ENCODE measurements around the gene PCDH8.

PCDH8 gene, protein sequence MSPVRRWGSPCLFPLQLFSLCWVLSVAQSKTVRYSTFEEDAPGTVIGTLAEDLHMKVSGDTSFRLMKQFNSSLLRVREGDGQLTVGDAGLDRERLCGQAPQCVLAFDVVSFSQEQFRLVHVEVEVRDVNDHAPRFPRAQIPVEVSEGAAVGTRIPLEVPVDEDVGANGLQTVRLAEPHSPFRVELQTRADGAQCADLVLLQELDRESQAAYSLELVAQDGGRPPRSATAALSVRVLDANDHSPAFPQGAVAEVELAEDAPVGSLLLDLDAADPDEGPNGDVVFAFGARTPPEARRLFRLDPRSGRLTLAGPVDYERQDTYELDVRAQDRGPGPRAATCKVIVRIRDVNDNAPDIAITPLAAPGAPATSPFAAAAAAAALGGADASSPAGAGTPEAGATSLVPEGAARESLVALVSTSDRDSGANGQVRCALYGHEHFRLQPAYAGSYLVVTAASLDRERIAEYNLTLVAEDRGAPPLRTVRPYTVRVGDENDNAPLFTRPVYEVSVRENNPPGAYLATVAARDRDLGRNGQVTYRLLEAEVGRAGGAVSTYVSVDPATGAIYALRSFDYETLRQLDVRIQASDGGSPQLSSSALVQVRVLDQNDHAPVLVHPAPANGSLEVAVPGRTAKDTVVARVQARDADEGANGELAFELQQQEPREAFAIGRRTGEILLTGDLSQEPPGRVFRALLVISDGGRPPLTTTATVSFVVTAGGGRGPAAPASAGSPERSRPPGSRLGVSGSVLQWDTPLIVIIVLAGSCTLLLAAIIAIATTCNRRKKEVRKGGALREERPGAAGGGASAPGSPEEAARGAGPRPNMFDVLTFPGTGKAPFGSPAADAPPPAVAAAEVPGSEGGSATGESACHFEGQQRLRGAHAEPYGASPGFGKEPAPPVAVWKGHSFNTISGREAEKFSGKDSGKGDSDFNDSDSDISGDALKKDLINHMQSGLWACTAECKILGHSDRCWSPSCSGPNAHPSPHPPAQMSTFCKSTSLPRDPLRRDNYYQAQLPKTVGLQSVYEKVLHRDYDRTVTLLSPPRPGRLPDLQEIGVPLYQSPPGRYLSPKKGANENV

DNA sequence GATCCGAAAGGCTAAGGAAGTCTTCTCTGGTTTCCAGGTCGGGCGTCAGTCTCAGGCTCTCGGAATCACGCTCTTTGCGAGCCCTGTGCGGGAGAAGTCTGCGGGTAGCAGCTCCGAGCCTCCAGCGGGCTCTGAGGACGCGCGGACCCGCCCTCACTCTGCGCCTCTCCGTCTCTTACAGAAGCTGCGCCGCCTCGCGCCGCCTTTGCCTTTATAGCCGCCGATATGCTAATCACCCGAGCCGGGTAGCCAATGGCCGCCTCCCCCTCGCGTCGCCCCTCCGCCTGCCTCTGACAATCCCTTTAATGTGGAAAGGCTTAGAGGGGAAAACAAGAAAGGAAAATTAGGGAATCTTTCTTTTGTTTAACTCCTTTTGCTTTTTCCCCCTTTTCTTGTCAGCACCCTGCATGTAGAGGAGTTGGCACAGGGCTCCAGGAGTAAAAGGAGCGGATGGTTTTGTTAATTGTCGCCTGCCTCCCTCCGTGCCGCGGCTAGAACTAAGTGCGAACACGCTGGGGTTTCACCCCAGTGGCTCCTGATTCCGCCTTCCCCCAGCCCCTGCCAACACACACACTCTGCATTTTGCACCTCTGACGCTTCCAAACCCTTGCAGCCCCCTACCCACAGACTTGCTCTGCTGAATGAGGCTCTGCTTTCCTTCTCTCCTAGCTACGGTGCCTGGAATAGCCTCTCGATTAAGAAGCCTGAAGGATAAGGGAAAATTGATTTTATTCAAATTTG lies at the start of gene PCDH8:
Gene PCDH8, minus strand, starts transcription at position 186 of the 741 bp plus-strand sequence. CDS start 204 bp downstream, outside the sequence.
- DNase-seq = no peak

DNA sequence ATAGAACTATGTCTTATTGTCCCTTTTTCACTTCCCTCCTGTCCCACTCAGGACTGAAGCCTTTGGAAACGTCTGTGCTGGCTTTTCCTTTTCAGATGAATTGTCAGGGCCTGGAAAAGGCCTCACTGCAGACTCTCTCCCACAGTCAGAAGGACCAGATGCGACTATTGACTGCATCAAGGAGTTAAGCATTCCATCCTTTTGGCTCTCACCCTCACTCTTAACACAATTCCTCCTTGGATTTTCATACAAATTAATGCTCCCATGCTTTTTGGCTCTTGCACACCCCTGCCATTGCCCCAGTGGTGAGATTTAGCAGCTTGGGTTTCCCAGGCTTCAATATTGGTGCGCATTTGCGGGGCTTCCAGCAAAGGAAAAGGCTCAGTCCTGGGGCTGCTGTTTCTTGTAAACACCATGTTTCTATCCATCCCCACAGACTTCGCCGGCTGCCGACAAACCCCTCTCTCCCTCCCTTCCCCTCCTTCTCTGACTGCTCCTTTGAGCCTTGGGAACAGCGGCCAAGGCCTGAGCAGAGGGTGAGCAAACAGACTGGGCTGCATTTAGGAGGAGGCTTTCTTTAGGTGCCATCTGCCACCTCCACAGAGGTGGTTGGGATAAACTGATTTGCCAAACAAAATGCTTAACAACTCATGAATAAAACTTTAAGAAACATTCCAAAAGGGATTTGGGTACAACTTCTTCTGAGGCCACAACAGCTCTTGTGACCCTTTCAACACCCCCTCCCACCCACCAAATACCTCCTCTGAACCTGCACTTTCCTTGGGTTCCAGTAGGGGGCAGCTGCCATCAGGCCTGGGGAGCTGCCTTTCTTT lies 48.6 kb upstream of the PCDH8 start:
- DNase-seq = no peak

DNA sequence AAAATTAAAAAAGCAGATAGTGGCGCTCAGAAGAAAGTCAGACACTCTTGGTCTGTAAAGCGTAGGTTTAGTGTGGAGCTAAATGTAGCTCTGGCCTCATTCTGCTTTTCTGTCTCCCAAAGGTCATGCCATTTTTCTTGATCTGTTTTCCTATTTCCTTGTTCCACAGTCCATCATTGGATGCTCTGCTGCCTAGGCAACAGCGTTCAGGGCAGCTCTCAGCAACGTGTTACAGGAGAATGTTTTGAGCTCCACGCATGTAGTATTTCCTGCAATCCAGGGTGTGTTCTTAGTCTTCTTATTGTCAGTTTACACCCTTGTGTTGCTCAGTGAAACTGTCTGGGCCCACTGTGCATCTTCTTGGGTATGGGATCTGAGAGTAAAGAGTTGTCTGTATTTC lies 46.0 kb upstream of the PCDH8 start:
- DNase-seq = no peak

DNA sequence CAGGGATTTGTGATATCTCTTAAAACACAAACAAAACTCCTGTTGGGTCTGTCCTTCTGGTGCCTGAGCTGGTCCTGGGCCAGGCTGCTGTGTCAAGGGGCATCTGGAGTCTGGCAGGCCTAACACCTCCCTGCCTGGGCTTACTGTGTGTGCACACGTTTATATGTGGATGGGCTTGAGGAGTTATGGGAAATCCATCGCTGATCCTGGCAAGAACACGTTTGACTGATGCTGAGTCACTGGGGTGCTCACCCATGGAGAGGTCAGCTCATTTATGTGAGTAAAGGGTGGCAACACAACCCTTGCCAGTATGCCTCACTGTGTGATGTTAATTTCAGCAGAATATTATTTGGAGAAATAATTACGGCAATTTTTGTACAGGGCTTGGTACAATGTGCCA lies 44.5 kb upstream of the PCDH8 start:
- DNase-seq = no peak

DNA sequence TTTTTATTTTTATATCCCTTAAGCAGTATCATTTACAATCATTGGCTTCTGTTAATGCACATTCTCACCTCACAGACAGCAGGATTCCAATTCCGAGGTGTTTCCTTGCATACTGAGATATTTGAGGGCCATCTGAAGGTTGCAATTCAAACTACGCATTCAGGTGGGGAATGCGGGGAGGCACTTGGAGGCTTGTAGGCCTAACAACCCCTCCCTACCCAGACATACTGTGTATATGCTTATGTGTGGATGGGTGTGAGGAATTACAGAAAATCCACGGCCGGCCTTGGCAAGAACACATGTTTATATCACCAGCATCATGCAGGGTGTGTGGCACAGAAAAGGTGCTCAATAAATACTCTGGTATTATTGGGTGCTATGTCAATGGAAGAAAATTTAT lies 43.3 kb upstream of the PCDH8 start:
- no peak for DNase-seq

DNA sequence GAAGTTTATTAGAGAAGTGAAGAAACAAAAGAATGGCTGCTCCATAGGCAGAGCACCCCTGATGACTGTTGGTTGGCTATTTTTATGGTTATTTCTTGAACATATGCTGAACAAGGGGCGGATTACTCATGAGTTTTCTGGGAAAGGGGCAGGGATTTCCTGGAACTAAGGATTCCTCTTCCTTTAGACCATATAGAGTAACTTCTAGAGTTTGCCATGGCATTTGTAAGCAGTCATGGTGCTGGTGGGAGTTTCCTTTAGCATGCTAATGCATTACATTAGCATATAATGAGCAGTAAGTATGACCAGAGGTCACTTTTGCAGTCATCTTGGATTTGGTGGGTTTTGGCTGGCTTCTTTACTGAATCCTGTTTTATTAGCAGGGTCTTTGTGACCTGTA lies 38.7 kb upstream of the PCDH8 start:
- DNase-seq = no peak

DNA sequence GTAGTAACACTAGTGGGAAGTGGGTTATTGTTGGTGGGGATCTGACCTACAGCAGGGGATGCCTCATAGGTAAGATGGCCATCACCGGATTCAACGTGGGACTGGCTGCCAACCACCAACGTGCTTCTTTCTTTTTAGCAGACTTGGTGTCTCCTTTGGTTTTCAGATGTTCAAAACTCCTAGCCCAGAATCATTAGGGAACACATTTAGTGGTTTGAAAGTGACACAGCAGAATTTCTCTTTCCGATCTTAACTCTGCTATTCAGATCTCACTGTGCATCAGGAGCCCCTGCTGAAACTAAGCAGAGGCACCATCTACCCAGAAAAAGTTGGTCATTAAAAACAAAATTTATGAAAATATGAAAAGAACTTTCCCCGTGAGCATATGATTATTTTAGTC lies 36.7 kb upstream of the PCDH8 start:
- DNase-seq = no peak

DNA sequence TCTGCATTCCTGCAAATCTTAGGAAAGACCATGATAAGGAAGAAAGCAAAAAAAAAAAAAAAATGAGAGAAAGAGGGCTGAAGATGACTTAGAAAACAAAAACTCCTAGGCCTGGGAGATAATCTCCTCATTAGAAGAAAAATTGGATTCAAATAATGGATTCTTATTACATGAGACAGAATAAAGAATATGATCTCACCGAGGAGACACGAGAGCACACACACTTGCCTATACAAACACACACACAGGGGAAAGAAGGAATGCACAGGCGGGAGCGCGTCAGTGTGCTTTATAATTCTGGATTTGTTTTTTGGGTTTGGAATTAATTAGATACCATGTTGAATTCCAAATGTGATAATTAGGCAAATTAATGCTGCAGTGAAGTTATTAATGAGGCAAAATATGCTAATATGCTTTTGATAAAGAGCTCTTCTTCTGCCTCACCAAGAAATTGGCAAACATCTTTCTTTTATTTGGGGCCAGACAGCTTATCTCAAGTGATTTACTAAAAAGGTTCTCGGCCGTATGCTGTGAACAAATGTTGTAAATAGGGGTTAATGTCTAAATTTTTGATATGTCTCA lies 36.1 kb upstream of the PCDH8 start:
- no peak for DNase-seq

DNA sequence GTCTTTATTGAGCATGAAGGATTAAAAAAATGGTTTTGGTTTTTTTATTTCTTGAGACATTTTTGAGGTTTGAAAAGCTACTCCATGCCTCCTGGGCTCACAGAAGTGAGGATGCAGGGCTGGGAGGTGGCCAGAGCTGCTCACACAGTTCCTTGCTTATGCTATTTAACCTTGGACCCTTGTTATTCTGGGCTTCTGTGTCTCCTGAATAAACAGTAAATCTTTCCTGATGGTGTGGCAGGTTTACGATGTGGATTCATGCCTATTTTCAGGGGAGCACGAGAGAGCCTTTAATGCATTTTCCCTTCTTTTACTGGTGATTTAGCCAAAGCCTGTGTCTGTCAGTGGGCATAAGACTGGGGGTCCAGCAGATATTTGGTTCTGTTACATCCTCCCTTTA lies 34.3 kb upstream of the PCDH8 start:
- DNase-seq = no peak

DNA sequence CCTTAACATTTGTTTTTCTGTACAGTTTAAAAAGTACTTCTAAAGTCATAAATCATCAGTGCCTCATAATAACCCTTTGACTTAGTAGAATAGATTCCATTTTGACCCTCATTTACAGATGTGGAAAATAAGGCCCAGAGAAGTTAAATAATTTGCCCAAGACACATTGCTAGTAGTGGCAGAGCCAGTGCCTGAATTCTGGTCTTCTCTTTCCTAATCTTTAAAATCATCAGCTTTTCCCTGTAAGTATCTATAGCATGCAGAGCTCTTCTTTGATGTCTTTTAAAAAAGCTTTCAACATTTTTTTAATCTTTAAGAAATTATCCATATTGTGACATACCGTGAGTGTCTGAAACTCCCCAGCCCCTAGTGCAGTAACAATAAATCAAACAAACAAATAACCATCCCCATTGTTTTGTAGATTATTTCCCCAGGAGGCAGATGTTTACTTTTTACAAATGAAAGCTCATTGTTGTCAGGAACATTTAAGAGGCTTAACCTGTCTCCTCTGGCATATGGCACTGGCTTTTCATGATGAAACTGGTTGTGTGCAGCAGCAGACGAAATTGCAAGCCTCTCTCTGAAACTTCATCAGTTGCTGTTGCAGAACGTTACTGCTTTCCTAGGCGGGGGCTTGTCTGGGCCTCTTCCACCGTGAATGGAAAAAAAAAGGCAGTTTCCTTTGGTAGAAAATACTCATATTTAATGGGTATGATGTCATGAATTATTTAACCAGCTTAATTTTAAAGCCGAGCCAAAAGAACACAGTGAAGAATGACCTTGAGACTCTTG lies 31.7 kb upstream of the PCDH8 start:
- DNase-seq = no peak

DNA sequence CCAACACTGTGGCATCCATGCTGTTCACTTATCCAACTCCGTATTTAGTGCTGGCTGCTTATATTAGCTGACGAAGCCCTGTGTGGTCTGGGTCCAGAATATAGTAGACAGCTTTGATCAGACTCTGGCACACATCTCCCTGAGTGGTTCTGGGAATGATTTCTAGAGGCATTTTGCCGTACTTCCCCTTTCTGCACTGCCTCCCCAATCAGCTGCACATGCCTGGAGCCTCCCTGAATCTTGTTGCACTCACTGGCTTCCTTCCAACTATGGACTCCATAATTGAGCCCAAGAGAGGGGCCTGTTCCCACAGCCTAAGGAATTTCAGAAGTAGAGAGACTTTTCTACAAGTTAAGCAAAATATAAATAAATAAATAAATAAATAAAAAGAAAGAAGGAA lies 30.4 kb upstream of the PCDH8 start:
- DNase-seq = no peak

DNA sequence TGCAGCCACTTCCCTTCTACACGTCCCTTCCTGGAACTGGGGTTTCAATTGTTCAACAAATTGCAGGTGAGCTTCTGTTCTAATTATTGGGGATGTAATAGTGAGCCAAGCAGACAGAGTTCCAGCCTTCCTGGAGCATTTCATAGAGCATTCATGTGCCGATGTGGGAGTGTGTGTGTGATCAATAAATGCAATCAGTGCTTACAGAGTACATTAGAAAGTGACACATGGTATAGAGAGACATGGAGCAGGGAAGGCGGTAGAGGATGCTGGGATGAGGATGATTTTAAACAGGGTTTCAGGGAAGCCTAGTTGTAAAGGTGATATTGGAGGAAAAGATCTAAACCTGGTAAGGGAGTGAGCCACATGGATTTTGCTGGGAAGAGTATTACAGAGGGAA lies 21.7 kb upstream of the PCDH8 start:
- DNase-seq = no peak

DNA sequence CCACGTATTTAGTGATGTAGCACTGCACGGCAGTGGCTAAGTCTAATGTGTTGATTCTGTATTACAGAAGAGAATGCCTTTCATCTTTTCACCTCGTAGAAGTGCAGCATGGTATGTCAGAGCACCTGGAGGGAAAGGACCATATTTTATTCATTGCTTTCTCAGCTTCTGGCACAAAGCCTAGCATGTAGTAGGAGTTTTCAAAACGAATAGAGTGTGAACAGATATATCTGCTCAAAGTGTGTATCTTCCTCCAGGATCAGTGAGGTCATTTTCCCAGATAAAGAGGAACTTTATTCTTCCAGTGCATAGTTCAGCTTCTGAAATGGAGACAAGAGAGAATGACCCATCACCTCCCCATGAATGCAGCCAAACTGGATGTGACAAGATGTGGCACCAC lies 21.2 kb upstream of the PCDH8 start:
- no peak for DNase-seq

DNA sequence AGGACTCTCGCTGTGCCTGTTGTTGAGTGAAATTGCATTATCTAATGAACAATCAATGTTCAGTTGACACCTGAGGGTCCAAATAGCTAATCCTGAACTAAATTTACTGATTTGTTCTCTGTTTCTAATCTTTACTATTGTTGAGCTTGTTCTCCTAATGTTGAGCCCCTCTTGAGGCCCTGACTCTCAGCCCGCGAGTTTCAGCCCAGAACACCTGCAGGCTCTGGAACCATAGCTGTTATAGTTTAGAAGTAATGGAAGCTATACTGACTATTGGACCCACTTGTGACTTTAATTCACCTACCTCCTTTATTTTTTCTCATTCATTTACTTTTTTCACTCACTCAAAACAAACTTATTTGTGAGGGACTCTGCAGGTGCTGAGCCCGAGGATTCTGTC lies 20.6 kb upstream of the PCDH8 start:
- DNase-seq = no peak

DNA sequence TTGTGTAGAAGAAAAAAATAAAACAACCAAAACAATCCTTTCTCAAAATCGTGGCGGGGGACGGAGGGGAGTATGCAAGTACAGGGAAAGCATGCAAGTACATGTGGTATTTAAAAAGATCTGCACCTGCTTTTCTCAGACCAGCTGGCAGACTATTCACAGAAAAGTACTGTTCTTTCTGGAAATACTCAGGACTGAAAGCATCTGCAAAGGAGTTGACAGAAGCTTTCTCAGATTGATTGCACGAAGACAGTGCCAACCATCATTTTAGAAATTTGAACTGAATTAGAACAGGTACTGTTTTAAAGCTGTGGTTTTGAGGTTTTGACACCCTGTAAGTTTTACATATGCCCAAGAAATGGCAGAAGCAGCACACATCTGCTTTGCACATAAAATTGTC lies 19.8 kb upstream of the PCDH8 start:
- no peak for DNase-seq

DNA sequence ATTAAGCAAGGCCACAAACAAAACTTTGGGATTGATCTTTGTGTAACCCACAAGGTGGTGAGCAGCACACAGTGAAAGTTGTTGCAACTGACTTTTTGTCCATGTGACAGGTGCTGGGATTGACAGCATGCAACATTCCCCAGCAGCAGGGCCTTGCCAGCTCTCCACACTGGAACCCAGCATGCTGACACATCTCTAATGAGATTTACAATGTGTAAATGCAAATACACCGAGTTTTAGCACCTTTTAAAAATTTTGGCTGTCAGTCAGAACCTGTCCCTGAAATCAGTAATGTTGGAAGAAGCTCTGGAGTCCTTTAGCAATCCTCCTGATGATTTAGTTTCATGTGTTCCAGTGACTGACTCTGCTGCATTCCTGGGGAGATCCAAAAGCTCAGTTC lies 16.5 kb upstream of the PCDH8 start:
- no peak for DNase-seq

DNA sequence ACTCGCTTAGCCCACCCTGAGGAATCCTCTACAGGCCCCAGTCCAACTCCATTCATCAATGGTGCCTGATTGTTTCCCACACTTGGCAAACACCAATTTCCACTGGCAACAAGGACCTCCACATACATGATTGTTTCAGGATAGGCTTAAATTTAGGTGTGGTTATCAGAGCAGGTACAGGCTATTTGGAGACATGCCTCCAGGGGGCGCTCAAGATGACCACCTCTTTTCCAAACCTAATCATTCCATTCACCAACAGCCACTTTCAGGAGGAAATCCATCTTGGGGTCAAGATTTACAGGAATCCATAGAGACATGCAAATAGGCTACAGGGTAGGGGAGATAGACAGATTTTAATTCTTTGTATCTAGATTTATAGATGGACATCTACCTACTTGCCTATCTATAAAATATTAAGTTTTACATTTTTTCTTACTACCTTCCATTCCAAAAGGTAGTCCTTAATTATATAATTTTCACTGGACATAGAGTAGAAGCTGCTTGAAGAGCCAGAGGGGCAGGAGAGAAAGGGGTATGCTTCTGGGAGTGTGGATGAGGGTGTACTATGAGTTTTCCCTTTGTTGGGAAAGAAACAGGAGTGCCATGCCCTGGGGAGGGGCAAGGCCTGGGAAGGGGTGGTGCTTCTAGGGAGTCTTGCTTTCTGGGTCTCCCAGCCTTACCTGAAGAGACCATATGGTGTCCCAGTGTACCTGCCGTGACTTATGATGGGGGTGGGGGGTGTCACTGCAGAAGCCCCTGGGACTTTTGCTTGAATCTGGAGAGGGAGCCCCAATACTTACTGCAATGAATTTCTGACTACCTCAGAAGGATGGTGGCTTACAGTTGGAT lies 14.1 kb upstream of the PCDH8 start:
- DNase-seq = no peak

DNA sequence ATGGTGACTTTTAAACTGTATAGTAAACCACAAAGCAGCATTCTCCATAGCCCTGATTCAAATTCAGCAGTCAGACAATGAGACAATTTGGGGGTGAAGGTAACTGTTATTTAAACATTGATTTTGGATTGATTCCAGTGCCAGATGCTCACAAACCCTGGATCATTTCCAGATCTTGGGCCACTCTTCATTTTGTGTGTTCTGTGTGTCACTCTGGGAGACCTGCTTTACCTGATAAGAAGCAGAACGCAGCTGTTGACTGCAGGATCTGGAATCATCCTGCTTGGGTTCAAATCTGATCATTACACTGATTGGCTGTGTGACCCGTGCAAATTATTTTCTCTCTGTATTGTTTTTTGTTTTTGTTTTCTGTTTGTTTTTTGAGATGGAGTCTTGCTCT lies 4.0 kb upstream of the PCDH8 start:
- DNase-seq = no peak

DNA sequence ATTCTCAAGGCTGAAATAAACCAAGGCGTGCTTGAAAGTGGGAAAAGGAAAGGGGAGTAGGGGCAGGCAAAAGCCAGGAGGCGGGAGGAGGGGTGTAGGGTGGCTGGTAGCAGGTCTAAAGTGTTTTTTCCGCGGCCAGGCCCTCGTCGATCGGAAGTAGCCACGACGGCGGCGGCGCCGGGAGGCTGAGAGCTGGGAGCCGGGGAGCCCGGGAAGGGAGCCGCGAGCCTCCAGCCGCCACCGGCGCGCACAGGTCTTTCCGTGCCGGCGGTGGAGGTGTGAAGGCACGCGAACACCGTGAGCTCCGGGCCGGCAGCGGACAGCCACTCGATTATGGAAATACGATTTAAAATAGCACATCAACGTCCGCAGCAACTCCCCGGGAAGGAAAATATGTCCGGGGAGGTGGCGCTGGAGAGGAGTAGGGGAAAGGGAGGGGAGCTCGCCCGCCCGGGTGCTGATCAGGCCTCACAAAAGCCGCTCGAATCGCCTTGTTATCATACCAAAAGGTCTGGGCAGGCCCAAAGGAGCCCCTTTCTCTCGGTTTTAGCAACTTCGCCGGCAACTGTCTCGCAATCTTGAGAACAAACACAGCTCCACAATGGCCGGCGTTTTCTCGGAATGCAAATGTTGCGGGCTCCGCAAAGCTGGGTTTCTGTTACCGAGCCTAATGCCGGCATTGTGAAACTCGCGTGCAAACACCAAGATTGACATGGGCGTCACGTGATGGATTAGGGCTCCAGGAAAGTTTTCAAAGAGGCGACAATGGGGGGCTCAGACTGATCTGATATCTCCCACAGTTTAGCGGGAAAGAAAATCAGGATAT lies 2.9 kb upstream of the PCDH8 start:
- no peak for DNase-seq

Measured in CD4-positive, alpha-beta T cell treated with Interleukin-21 for 1 hour (primary cell).